Fibroblast of pulmonary artery (primary cell): ENCODE measurements around the gene ZNF324.
A peak's percentile ranks its signal among the peaks of the same experiment; 100 is the strongest.
"Not testable (repeated sequence)": the region's sequence is repeated elsewhere in the genome, so short reads cannot be mapped to it uniquely, and the experiment has no call there.

Experiments
- DNase-seq: peaks from one replicate; pipeline ENCODE4 v3.0.0-alpha.2; 2010; ENCODE audit warnings: low read depth
- H3K4me3 ChIP-seq: replicated peaks from 2 replicates; pipeline ENCODE4 v1.5.1; 2011; ENCODE audit warnings: low read depth, mild to moderate bottlenecking, control low read depth, low read length, moderate library complexity
- CTCF ChIP-seq: IDR thresholded peaks from 2 replicates; pipeline ENCODE4 v1.5.1; 2011; ENCODE audit warnings: mild to moderate bottlenecking, control low read depth, low read length, inconsistent platforms; ENCODE audit errors: missing control alignments

The ZNF324 gene

GRCh38 chr19:58466089-58466759 lies 656 bp upstream of the ZNF324 start:
- no peak for DNase-seq
- no peak for TF ChIP-seq CTCF
- H3K4me3 ChIP-seq, result peak overlapping the region; percentile 76

GRCh38 chr19:58468216-58468839 lies 1.4 kb downstream of the ZNF324 start:
- DNase-seq, result no peak
- H3K4me3 ChIP-seq, result peak overlapping the region; percentile 32
- no peak for TF ChIP-seq CTCF

- no peak for DNase-seq
- H3K4me3 ChIP-seq, result no peak overlapping the region
- TF ChIP-seq CTCF, result no peak
These were observed 2.5 kb downstream of the ZNF324 start for GRCh38 chr19:58469241-58470013.

- H3K4me3 ChIP-seq, DNase-seq: not testable (repeated sequence)
These were observed 4.1 kb downstream of the ZNF324 start for GRCh38 chr19:58470837-58471543.

GRCh38 chr19:58471736-58472135 lies 4.9 kb downstream of the ZNF324 start:
- no peak for DNase-seq
- no peak for TF ChIP-seq CTCF
- no peak overlapping the region for H3K4me3 ChIP-seq

DNA sequence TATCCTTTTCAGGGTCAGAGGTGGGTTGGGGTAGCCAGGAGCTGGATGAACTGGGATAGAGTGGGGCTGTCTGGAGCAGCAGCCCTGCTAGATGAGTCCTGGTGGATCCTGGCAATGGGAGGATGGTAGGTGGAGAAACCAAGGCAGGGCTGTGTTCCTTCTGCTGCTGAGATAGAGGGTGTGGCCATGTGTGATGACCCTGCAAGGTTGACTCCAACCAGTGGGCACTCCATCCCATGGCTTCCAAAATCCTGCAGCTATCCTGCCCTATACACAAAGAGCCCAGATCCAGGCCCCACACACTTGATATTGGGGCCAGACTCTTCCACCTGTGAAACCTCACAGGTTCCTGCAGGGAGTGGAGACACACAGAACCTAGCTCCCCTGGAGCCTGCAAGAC lies 6.9 kb downstream of the ZNF324 start:
- TF ChIP-seq CTCF, result no peak
- H3K4me3 ChIP-seq, result no peak overlapping the region
- DNase-seq, result no peak
